Measurements from ENCODE around the gene DCTN3. TPM values are rescaled to one million over a fixed set of nuclear protein-coding genes. Genes with fewer than 3 reads are reported as not detected.
A peak's percentile ranks its signal among the peaks of the same experiment; 100 is the strongest.

Gene DCTN3
- total and polyA plus RNA-seq, 4 experiments from 2014 or later, result 57.8 to 144 (median 87.0) TPM

DNA sequence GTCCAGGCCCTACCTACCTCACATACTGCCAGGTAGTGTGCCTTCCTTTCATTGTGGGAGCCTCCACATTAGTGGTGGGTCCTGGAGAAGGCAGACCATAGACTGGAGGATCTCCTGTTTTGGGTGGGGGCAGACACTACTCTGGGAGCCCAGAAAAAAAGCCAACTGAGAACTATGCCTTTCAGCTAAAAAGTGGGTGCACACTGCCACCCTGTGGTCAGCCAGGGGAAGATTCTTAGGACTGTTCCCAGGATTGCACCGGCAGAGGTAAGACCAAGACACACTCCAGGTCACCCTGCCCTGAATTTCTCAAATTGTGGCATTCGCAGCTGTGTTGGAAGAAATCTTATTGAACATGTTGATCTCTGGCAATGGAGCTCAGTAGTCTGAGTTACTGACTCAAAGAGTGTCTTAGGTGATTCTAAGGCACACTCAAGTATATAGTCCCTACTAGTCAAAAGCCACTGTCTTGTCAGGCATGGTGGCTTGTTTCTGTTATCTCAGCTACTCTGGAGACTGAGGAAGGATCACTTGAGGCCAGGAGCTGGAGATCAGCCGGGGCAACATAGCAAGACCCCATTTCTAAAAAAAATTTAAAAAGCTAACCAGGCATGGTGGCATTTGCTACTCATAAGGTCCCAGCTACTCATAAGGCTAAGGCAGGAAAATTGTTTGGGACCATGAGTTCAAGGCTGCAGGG lies 13.7 kb upstream of the DCTN3 start:
- H3K9me3 Mint-ChIP-seq, result peaks cover 0 to 2% (median 0%) of the 10 kb centered on the region in 8 donors
- intact Hi-C loops (cut with micrococcal nuclease), result loop anchor here (1.0 to 5.0 kb wide), 6 partner anchors 22 to 197 kb away; partner anchors contain the start of genes DNAI1, ENHO, FAM219A and RPP25L
- ChIA-PET POLR2A (ENCODE audit: partially characterized antibody) (interaction anchor here (1.0 to 22.1 kb wide), 7 partner anchors 11 to 26 kb away, joined by 4 to 484 read pairs (median 39); partner anchors contain the start of genes CCL27, DCTN3, GALT and IL11RA), CTCF (ENCODE audit: partially characterized antibody) (interaction anchor here (0.6 to 10.5 kb wide), 28 partner anchors 9 to 237 kb away, joined by 3 to 235 read pairs (median 6); partner anchors contain the start of genes CCL27, DCTN3, GALT and RPP25L)
- no peaks in the 10 kb centered on the region for H3K9me3 ChIP-seq (ENCODE audit: control insufficient read depth in 1 of 2, low read length in 2 of 2)
- peaks cover 26 to 70% (median 40%) of the 10 kb centered on the region in 4 donors for H3K4me1 Mint-ChIP-seq
- no peak overlapping the region for H3K4me3 ChIP-seq (ENCODE audit: low read length in 2 of 2)
- peak; percentile 69 to 78 (median 73) for DNase-seq
- H3K27ac Mint-ChIP-seq, result peak overlapping the region in 4 of 7 donors; percentile 57 to 74 (median 58)
- H3K36me3 ChIP-seq (ENCODE audit: insufficient read depth, low read length), result no peaks in the 10 kb centered on the region
- peaks cover 4 to 5% of the 10 kb centered on the region in 2 donors for H3K27me3 Mint-ChIP-seq
- H3K27me3 ChIP-seq (ENCODE audit: insufficient read depth, low read length), result peaks cover 5% of the 10 kb centered on the region
- peaks cover 43% of the 10 kb centered on the region for H3K4me1 ChIP-seq (ENCODE audit: insufficient read depth, low read length)
- H3K4me3 Mint-ChIP-seq, result peak overlapping the region in 3 of 8 donors; percentile 64 to 67 (median 64)
- no peak overlapping the region for H3K27ac ChIP-seq (ENCODE audit: low read depth, low read length)
- H3K36me3 Mint-ChIP-seq, result peaks cover 6 to 13% of the 10 kb centered on the region in 2 donors

DNA sequence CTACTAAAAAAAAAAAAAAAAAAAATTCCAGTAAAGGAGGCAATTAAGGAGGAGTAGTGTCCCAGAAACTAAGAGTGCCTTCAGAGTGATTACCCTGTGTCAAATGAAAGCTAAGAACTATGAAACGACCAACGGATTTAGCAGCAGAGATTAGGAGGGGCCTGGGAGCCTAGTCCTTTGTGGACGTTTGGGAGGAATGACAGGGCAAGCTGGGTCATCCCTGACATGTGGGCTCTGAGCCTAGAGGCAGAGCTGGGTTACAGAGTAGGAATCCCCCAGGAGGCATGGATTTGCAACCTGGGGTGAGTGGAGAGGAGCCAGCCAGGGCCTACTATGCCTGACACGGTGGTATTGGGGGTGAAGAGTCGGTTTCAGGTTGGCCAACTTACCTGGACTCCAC lies 12.9 kb upstream of the DCTN3 start:
- H3K4me1 Mint-ChIP-seq, result peaks cover 24 to 69% (median 38%) of the 10 kb centered on the region in 4 donors
- Histone ChIP-seq H3K9me3 (ENCODE audit: control insufficient read depth in 1 of 2, low read length in 2 of 2) (no peaks in the 10 kb centered on the region), H3K27me3 (ENCODE audit: insufficient read depth, low read length) (peaks cover 12% of the 10 kb centered on the region), H3K27ac (ENCODE audit: low read depth, low read length) (no peak overlapping the region), H3K4me1 (ENCODE audit: insufficient read depth, low read length) (peaks cover 42% of the 10 kb centered on the region), H3K36me3 (ENCODE audit: insufficient read depth, low read length) (no peaks in the 10 kb centered on the region), H3K4me3 (ENCODE audit: low read length in 2 of 2) (no peak overlapping the region)
- peaks cover 0 to 2% (median 0%) of the 10 kb centered on the region in 8 donors for H3K9me3 Mint-ChIP-seq
- no peak for DNase-seq
- ChIA-PET CTCF (ENCODE audit: partially characterized antibody) (interaction anchor here (0.8 to 10.5 kb wide), 17 partner anchors 8 to 236 kb away, joined by 3 to 235 read pairs (median 14); partner anchors contain the start of genes CCL27, DCTN3, GALT and RPP25L), POLR2A (ENCODE audit: partially characterized antibody) (interaction anchor here (1.0 to 22.1 kb wide), 7 partner anchors 10 to 26 kb away, joined by 4 to 484 read pairs (median 39); partner anchors contain the start of genes CCL27, DCTN3, GALT and IL11RA)
- H3K27ac Mint-ChIP-seq, result no peak overlapping the region
- H3K27me3 Mint-ChIP-seq, result peaks cover 8 to 10% of the 10 kb centered on the region in 2 donors
- peaks cover 6 to 13% of the 10 kb centered on the region in 2 donors for H3K36me3 Mint-ChIP-seq
- no peak overlapping the region for H3K4me3 Mint-ChIP-seq
- intact Hi-C loops (cut with micrococcal nuclease), result loop anchor here (5.0 kb wide), 1 partner anchor 111 kb away; the partner anchor contains the start of gene ENHO

- CTCF ChIA-PET (ENCODE audit: partially characterized antibody), result interaction anchor here (0.8 to 10.5 kb wide), 3 partner anchors 8 to 16 kb away, joined by 3 to 235 read pairs (median 4); partner anchors contain the start of genes GALT and RPP25L
- Histone ChIP-seq H3K27ac (ENCODE audit: low read depth, low read length) (no peak overlapping the region), H3K27me3 (ENCODE audit: insufficient read depth, low read length) (peaks cover 35% of the 10 kb centered on the region), H3K4me3 (ENCODE audit: low read length in 2 of 2) (no peak overlapping the region), H3K36me3 (ENCODE audit: insufficient read depth, low read length) (no peaks in the 10 kb centered on the region), H3K4me1 (ENCODE audit: insufficient read depth, low read length) (peaks cover 25% of the 10 kb centered on the region), H3K9me3 (ENCODE audit: control insufficient read depth in 1 of 2, low read length in 2 of 2) (no peaks in the 10 kb centered on the region)
- Mint-ChIP-seq H3K4me1 (peaks cover 16 to 54% (median 23%) of the 10 kb centered on the region in 4 donors), H3K27ac (peak overlapping the region in 3 of 7 donors; percentile 25 to 50 (median 35)), H3K9me3 (peaks cover 0 to 3% (median 0%) of the 10 kb centered on the region in 8 donors), H3K4me3 (peak overlapping the region in 4 of 8 donors; percentile 4 to 63 (median 40)), H3K27me3 (peaks cover 24 to 27% of the 10 kb centered on the region in 2 donors), H3K36me3 (peaks cover 3 to 7% of the 10 kb centered on the region in 2 donors)
- intact Hi-C loops (cut with micrococcal nuclease), result loop anchor here (5.0 kb wide), 1 partner anchor 108 kb away; the partner anchor contains the start of gene ENHO
- POLR2A ChIA-PET (ENCODE audit: partially characterized antibody), result interaction anchor here (1.6 kb wide), 2 partner anchors 10 to 13 kb away, joined by 4 to 5 read pairs; partner anchors contain the start of gene DCTN3
- DNase-seq, result no peak
Observed at GRCh38 chr9:34630402-34631154, 10.3 kb upstream of the DCTN3 start.

- H3K27me3 Mint-ChIP-seq, result peaks cover 27 to 29% of the 10 kb centered on the region in 2 donors
- Histone ChIP-seq H3K27ac (ENCODE audit: low read depth, low read length) (no peak overlapping the region), H3K27me3 (ENCODE audit: insufficient read depth, low read length) (peaks cover 44% of the 10 kb centered on the region), H3K9me3 (ENCODE audit: control insufficient read depth in 1 of 2, low read length in 2 of 2) (no peaks in the 10 kb centered on the region), H3K4me3 (ENCODE audit: low read length in 2 of 2) (peak overlapping the region in 1 of 2 donors; percentile 37), H3K36me3 (ENCODE audit: insufficient read depth, low read length) (no peaks in the 10 kb centered on the region), H3K4me1 (ENCODE audit: insufficient read depth, low read length) (peaks cover 22% of the 10 kb centered on the region)
- DNase-seq, result no peak
- H3K9me3 Mint-ChIP-seq, result peaks cover 0 to 3% (median 0%) of the 10 kb centered on the region in 8 donors
- intact Hi-C loops (cut with micrococcal nuclease), result no loop called here
- peaks cover 14 to 50% (median 20%) of the 10 kb centered on the region in 4 donors for H3K4me1 Mint-ChIP-seq
- peaks cover 0 to 2% of the 10 kb centered on the region in 2 donors for H3K36me3 Mint-ChIP-seq
- ChIA-PET CTCF (ENCODE audit: partially characterized antibody) (interaction anchor here (0.9 to 10.5 kb wide), 5 partner anchors 8 to 71 kb away, joined by 3 to 235 read pairs (median 4); partner anchors contain the start of genes DCTN3, GALT, RPP25L and SIGMAR1), POLR2A (ENCODE audit: partially characterized antibody) (interaction anchor here (1.1 to 1.7 kb wide), 5 partner anchors 8 to 34 kb away, joined by 3 to 15 read pairs (median 8); partner anchors contain the start of genes DCTN3, RPP25L and SIGMAR1)
- H3K27ac Mint-ChIP-seq, result peak overlapping the region in 1 of 7 donors; percentile 22
- H3K4me3 Mint-ChIP-seq, result peak overlapping the region; percentile 71 to 93 (median 86)
Observed at GRCh38 chr9:34629491-34629808, 9.2 kb upstream of the DCTN3 start.

- H3K4me1 Mint-ChIP-seq, result peaks cover 12 to 47% (median 17%) of the 10 kb centered on the region in 4 donors
- CTCF ChIA-PET (ENCODE audit: partially characterized antibody), result interaction anchor here (0.9 to 10.5 kb wide), 6 partner anchors 8 to 72 kb away, joined by 3 to 235 read pairs (median 4); partner anchors contain the start of genes DCTN3, GALT, RPP25L and SIGMAR1
- H3K4me3 Mint-ChIP-seq, result peak within 1 kb of the TSS; percentile 84 to 97 (median 87)
- H3K27me3 Mint-ChIP-seq, result peaks cover 31 to 34% of the 10 kb centered on the region in 2 donors
- Histone ChIP-seq H3K27me3 (ENCODE audit: insufficient read depth, low read length) (peaks cover 50% of the 10 kb centered on the region), H3K36me3 (ENCODE audit: insufficient read depth, low read length) (no peaks in the 10 kb centered on the region), H3K4me1 (ENCODE audit: insufficient read depth, low read length) (peaks cover 22% of the 10 kb centered on the region), H3K27ac (ENCODE audit: low read depth, low read length) (no peak within 1 kb of the TSS), H3K4me3 (ENCODE audit: low read length in 2 of 2) (peak within 1 kb of the TSS in 1 of 2 donors; percentile 37), H3K9me3 (ENCODE audit: control insufficient read depth in 1 of 2, low read length in 2 of 2) (no peaks in the 10 kb centered on the region)
- DNase-seq, result peak; percentile 24 to 51 (median 40)
- peaks cover 0 to under 1% of the 10 kb centered on the region in 2 donors for H3K36me3 Mint-ChIP-seq
- H3K9me3 Mint-ChIP-seq, result peaks cover 0 to 3% (median 0%) of the 10 kb centered on the region in 8 donors
- POLR2A ChIA-PET (ENCODE audit: partially characterized antibody), result interaction anchor here (1.1 to 1.7 kb wide), 5 partner anchors 8 to 34 kb away, joined by 3 to 15 read pairs (median 8); partner anchors contain the start of genes DCTN3, RPP25L and SIGMAR1
- intact Hi-C loops (cut with micrococcal nuclease), result loop anchor here (1.0 kb wide), 1 partner anchor 9 kb away; the partner anchor contains the start of gene DCTN3
- H3K27ac Mint-ChIP-seq, result peak within 1 kb of the TSS in 6 of 7 donors; percentile 6 to 90 (median 41)
Observed at GRCh38 chr9:34628656-34629490, 8.6 kb upstream of the DCTN3 start, which contains the start of gene ARID3C. Gene ARID3C (minus strand): TSS chr9:34629066. CDS start chr9:34628014, 1,052 bp downstream.
